OCI-LY7 (cell line): ENCODE results near the gene MAPKAPK3.

Experiments used
- EZH2phosphoT487 ChIP-seq: fragments of 200-600 bp; sonication (generic); IDR thresholded peaks from 2 replicates; pipeline ENCODE4 v1.6.1; 2018; ENCODE audit warnings: low read depth, borderline replicate concordance, mild to moderate bottlenecking, mixed run types, antibody characterized with exemption, low read length, moderate library complexity, mixed read lengths
- TF ChIP-seq, protein P1 (sequence below): fragments of 200-600 bp; sonication (generic); conservative IDR thresholded peaks from 2 replicates; pipeline ENCODE4 v1.5.1; 2014; ENCODE audit warnings: mild to moderate bottlenecking, antibody characterized with exemption, low read length, moderate library complexity, mixed read lengths

DNA sequence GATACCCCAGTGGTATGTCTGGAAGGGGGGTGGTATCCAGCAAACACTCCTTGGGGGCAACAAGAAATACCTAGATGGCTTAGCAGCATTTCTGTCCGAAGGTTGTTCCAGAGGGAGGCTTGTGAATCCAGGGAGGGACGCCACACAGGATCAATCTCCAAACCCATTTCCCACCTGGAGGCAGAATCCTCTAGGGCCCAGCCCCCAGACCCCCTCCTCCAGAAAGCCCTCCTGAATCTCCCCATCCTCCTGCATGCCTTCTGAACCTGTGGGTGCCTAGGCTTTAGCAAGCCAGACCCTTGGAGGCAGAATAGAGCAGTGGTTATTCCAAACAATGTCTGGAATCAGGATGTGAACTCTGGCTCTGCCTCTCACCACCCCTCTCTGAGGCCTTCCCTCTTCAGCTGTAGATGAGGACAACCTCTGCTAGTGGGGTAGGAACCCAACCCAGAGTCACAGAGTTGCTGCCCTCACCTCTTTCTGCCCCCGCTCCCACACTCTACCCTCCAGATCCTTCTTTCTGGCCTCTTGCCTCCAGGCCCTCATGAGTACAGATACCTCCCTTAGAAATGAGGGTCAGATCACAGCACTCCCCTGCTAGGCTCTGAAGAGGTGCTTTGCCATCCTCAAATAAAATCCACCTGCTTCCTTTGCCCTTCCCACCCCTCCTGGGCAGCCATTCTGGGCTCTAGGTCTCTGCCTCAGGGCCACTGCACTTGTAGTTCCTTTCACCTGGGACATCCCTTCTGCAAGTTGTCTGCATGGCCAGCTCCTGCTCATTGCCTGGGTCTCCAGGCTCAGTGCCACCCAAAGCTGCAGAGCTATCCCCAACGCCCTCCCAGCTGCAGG, 13.5 kb upstream of the MAPKAPK3 start:
- TF ChIP-seq, protein P1, sequence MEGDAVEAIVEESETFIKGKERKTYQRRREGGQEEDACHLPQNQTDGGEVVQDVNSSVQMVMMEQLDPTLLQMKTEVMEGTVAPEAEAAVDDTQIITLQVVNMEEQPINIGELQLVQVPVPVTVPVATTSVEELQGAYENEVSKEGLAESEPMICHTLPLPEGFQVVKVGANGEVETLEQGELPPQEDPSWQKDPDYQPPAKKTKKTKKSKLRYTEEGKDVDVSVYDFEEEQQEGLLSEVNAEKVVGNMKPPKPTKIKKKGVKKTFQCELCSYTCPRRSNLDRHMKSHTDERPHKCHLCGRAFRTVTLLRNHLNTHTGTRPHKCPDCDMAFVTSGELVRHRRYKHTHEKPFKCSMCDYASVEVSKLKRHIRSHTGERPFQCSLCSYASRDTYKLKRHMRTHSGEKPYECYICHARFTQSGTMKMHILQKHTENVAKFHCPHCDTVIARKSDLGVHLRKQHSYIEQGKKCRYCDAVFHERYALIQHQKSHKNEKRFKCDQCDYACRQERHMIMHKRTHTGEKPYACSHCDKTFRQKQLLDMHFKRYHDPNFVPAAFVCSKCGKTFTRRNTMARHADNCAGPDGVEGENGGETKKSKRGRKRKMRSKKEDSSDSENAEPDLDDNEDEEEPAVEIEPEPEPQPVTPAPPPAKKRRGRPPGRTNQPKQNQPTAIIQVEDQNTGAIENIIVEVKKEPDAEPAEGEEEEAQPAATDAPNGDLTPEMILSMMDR = no peak
- TF ChIP-seq EZH2phosphoT487 = no peak
